Astrocyte of the cerebellum (primary cell): ENCODE data around the gene IMMP2L.

ENCODE experiments used
- DNase-seq: peaks from one replicate; pipeline ENCODE4 v3.0.0-alpha.2; 2011; ENCODE audit warnings: low read depth
- H3K4me3 ChIP-seq: 2 replicates; pipeline ENCODE4 v1.5.1; 2011; ENCODE audit warnings: mild to moderate bottlenecking, low read depth, low read length, moderate library complexity
- CTCF ChIP-seq: IDR thresholded peaks from 2 replicates; pipeline ENCODE4 v1.5.1; 2012; ENCODE audit warnings: low read length, low read depth, moderate library complexity, mild to moderate bottlenecking; ENCODE audit errors: missing control alignments
- in situ Hi-C: cut with HindIII; loops from 2 replicates; pipeline ENCODE4 v1.10.0; 2017; ENCODE audit warnings: low sequenced_read_pairs

The IMMP2L gene

GRCh38 chr7:111242141-111242755 lies 320.0 kb downstream of the IMMP2L start:
- no peak for DNase-seq
- TF ChIP-seq CTCF: no peak
- in situ Hi-C loops: no loop called here
- H3K4me3 ChIP-seq: no peak overlapping the region

GRCh38 chr7:111240371-111240770 lies 321.9 kb downstream of the IMMP2L start:
- in situ Hi-C loops: no loop called here
- no peak for DNase-seq
- H3K4me3 ChIP-seq: no peak overlapping the region
- TF ChIP-seq CTCF: no peak

GRCh38 chr7:111239437-111239836 lies 322.9 kb downstream of the IMMP2L start:
- TF ChIP-seq CTCF: no peak

GRCh38 chr7:111238886-111239285 lies 323.4 kb downstream of the IMMP2L start:
- peak; percentile 62 for DNase-seq
- no peak overlapping the region for H3K4me3 ChIP-seq
- in situ Hi-C loops: no loop called here

More at GRCh38 chr7:111239437-111239836, 322.9 kb downstream of the IMMP2L start:
- in situ Hi-C loops: no loop called here
- H3K4me3 ChIP-seq: no peak overlapping the region
- DNase-seq: no peak

GRCh38 chr7:111235709-111236108 lies 326.6 kb downstream of the IMMP2L start:
- H3K4me3 ChIP-seq: no peak overlapping the region
- no peak for TF ChIP-seq CTCF
- no peak for DNase-seq
- in situ Hi-C loops: no loop called here

More at GRCh38 chr7:111238886-111239285, 323.4 kb downstream of the IMMP2L start:
- no peak for TF ChIP-seq CTCF

- in situ Hi-C loops: no loop called here
- TF ChIP-seq CTCF: no peak
- H3K4me3 ChIP-seq: no peak overlapping the region
- no peak for DNase-seq
Measured at GRCh38 chr7:111232249-111233084, 329.8 kb downstream of the IMMP2L start.
